ENCODE results near the gene KRR1.

The KRR1 gene

GRCh38 chr12:75511116-75512048 is at the start of gene KRR1:
TSS of gene KRR1 (minus strand) at chr12:75511609. CDS start at chr12:75511597, 12 bp downstream.
- peak; percentile 96 for DNase-seq (ENCODE audit: low read depth)
- TF ChIP-seq, protein P1, sequence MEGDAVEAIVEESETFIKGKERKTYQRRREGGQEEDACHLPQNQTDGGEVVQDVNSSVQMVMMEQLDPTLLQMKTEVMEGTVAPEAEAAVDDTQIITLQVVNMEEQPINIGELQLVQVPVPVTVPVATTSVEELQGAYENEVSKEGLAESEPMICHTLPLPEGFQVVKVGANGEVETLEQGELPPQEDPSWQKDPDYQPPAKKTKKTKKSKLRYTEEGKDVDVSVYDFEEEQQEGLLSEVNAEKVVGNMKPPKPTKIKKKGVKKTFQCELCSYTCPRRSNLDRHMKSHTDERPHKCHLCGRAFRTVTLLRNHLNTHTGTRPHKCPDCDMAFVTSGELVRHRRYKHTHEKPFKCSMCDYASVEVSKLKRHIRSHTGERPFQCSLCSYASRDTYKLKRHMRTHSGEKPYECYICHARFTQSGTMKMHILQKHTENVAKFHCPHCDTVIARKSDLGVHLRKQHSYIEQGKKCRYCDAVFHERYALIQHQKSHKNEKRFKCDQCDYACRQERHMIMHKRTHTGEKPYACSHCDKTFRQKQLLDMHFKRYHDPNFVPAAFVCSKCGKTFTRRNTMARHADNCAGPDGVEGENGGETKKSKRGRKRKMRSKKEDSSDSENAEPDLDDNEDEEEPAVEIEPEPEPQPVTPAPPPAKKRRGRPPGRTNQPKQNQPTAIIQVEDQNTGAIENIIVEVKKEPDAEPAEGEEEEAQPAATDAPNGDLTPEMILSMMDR (IDR thresholded peaks at IDR 0.05; ENCODE audit: control insufficient read depth, insufficient read depth, low read depth, low read length, missing control alignments), result no peak
- peak within 1 kb of the TSS; percentile 63 for H3K4me3 ChIP-seq (ENCODE audit: control insufficient read depth, low read depth, low read length)

- H3K4me3 ChIP-seq (ENCODE audit: control insufficient read depth, low read depth, low read length), result no peak overlapping the region
- DNase-seq (ENCODE audit: low read depth), result peak; percentile 21
- TF ChIP-seq, protein P1 (IDR thresholded peaks at IDR 0.05; ENCODE audit: control insufficient read depth, insufficient read depth, low read depth, low read length, missing control alignments), result peak; percentile 61
These were observed 48.8 kb upstream of the KRR1 start for GRCh38 chr12:75560167-75560566.

GRCh38 chr12:75558287-75558686 is 46.9 kb upstream of the KRR1 start:
- TF ChIP-seq, protein P1 (IDR thresholded peaks at IDR 0.05; ENCODE audit: control insufficient read depth, insufficient read depth, low read depth, low read length, missing control alignments), result no peak
- no peak overlapping the region for H3K4me3 ChIP-seq (ENCODE audit: control insufficient read depth, low read depth, low read length)
- DNase-seq (ENCODE audit: low read depth), result no peak

- peak; percentile 1 for DNase-seq (ENCODE audit: low read depth)
- H3K4me3 ChIP-seq (ENCODE audit: control insufficient read depth, low read depth, low read length), result no peak overlapping the region
- TF ChIP-seq, protein P1 (IDR thresholded peaks at IDR 0.05; ENCODE audit: control insufficient read depth, insufficient read depth, low read depth, low read length, missing control alignments), result no peak
These were observed 45.0 kb upstream of the KRR1 start for GRCh38 chr12:75556311-75556899.

DNA sequence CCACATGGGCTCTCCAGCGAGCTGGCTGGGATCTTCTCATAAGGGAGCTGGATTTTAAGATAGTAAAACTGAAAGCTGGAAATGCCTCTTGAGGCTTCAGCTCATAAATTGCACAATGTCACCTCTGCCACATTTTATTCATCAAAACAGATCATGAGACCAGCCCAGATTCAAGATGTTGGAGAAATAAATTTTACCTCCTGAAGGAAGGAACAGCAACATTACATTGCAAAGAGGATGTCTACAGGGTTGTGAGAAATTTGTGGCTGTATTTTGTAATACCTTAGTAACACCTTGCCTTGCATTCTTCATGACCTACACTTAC is 43.1 kb upstream of the KRR1 start:
- DNase-seq (ENCODE audit: low read depth), result peak; percentile 7
- no peak overlapping the region for H3K4me3 ChIP-seq (ENCODE audit: control insufficient read depth, low read depth, low read length)
- TF ChIP-seq, protein P1 (IDR thresholded peaks at IDR 0.05; ENCODE audit: control insufficient read depth, insufficient read depth, low read depth, low read length, missing control alignments), result no peak

DNA sequence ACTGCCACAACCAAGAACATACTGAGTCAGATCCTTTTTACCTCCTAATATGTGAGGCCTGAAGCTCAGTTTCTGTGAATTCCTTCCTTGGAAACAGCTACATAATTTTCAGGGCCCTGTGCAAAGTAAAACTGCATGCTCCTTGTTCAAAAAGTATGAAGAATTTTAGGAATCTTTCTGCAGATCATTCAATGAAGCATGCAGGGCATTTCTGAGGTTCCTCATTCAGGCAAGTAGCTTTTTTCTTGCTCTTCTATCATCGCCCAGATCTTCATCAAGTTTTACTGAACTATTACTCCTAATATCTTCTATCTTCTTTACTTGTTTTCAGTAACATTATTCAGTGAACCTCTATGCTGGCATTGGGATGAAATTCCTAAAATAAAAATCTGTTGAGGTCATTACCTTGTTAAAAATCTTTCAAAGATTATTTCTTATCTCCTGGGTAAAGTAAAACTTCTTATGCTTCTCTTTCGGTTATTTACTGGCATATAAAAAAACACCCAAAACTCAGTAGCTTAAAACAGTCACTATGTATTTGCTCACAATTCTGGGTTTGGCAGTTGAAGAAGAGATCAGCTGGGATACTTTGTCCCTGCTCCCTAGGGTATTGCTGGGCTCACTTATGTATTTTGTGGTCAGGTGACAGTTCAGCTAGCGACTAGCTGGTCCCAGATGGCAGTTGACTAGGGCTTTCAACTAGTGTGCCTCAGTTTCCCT is 42.6 kb upstream of the KRR1 start:
- peak; percentile 1 for DNase-seq (ENCODE audit: low read depth)
- TF ChIP-seq, protein P1 (IDR thresholded peaks at IDR 0.05; ENCODE audit: control insufficient read depth, insufficient read depth, low read depth, low read length, missing control alignments), result no peak

More for the DNA sequence above, 42.6 kb upstream of the KRR1 start:
- no peak overlapping the region for H3K4me3 ChIP-seq (ENCODE audit: control insufficient read depth, low read depth, low read length)
